ENCODE measurements around the gene FAM118A. TPM values are rescaled to one million over a fixed set of nuclear protein-coding genes. Genes with fewer than 3 reads are reported as not detected.

Gene FAM118A
- total RNA-seq, 1 experiment from 2014 or later, result 21.3 TPM

DNA sequence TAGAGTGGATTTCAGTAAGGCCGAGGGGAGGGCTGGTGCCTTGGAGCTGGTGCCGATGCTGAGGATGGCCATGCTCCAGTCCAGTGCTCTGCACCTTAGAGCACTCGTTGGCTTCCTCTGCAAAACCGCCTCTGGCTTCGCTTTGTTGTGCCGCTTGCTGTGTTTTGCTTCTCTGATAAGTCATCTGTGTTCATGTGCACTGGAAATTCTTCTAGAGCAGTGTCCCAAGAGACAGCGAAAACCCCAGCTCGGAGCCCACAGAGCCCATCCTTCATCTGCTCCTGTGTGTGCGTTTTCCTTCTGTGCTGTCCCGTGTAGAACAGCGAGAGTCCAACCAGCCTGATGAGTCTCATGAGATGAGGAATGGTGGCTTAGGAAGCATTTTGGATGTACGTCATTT, 12.1 kb downstream of the FAM118A start:
- DNase-seq (ENCODE audit: low spot score), result no peak
- Mint-ChIP-seq H3K36me3 (peaks cover 29% of the 10 kb centered on the region), H3K27me3 (ENCODE audit: low read depth) (no peaks in the 10 kb centered on the region), H3K4me3 (no peak overlapping the region), H3K27ac (no peak overlapping the region), H3K4me1 (peaks cover 23% of the 10 kb centered on the region), H3K9me3 (no peaks in the 10 kb centered on the region)
- ATAC-seq, result no peak
- CTCF ChIA-PET, result no interaction called here
- POLR2A ChIA-PET, result interaction anchor here (0.6 kb wide), 1 partner anchor 182 kb away, joined by 3 read pairs; no protein-coding TSS in a partner anchor
- TF ChIP-seq, protein P1, sequence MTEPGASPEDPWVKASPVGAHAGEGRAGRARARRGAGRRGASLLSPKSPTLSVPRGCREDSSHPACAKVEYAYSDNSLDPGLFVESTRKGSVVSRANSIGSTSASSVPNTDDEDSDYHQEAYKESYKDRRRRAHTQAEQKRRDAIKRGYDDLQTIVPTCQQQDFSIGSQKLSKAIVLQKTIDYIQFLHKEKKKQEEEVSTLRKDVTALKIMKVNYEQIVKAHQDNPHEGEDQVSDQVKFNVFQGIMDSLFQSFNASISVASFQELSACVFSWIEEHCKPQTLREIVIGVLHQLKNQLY (CRISPR knock-in tag; IDR thresholded peaks at IDR 0.05), result no peak
- TF ChIP-seq, protein P2, sequence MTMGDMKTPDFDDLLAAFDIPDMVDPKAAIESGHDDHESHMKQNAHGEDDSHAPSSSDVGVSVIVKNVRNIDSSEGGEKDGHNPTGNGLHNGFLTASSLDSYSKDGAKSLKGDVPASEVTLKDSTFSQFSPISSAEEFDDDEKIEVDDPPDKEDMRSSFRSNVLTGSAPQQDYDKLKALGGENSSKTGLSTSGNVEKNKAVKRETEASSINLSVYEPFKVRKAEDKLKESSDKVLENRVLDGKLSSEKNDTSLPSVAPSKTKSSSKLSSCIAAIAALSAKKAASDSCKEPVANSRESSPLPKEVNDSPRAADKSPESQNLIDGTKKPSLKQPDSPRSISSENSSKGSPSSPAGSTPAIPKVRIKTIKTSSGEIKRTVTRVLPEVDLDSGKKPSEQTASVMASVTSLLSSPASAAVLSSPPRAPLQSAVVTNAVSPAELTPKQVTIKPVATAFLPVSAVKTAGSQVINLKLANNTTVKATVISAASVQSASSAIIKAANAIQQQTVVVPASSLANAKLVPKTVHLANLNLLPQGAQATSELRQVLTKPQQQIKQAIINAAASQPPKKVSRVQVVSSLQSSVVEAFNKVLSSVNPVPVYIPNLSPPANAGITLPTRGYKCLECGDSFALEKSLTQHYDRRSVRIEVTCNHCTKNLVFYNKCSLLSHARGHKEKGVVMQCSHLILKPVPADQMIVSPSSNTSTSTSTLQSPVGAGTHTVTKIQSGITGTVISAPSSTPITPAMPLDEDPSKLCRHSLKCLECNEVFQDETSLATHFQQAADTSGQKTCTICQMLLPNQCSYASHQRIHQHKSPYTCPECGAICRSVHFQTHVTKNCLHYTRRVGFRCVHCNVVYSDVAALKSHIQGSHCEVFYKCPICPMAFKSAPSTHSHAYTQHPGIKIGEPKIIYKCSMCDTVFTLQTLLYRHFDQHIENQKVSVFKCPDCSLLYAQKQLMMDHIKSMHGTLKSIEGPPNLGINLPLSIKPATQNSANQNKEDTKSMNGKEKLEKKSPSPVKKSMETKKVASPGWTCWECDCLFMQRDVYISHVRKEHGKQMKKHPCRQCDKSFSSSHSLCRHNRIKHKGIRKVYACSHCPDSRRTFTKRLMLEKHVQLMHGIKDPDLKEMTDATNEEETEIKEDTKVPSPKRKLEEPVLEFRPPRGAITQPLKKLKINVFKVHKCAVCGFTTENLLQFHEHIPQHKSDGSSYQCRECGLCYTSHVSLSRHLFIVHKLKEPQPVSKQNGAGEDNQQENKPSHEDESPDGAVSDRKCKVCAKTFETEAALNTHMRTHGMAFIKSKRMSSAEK (CRISPR knock-in tag; IDR thresholded peaks at IDR 0.05; ENCODE audit: borderline replicate concordance), result no peak
- no peak for TF ChIP-seq TEAD4 (CRISPR knock-in tag; IDR thresholded peaks at IDR 0.05)
- no peak for TF ChIP-seq NR2C2 (CRISPR knock-in tag; IDR thresholded peaks at IDR 0.05)
- TF ChIP-seq, protein P3, sequence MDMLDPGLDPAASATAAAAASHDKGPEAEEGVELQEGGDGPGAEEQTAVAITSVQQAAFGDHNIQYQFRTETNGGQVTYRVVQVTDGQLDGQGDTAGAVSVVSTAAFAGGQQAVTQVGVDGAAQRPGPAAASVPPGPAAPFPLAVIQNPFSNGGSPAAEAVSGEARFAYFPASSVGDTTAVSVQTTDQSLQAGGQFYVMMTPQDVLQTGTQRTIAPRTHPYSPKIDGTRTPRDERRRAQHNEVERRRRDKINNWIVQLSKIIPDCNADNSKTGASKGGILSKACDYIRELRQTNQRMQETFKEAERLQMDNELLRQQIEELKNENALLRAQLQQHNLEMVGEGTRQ (CRISPR knock-in tag; IDR thresholded peaks at IDR 0.05), result no peak
- no peak for TF ChIP-seq JUN (CRISPR knock-in tag; IDR thresholded peaks at IDR 0.05)

DNA sequence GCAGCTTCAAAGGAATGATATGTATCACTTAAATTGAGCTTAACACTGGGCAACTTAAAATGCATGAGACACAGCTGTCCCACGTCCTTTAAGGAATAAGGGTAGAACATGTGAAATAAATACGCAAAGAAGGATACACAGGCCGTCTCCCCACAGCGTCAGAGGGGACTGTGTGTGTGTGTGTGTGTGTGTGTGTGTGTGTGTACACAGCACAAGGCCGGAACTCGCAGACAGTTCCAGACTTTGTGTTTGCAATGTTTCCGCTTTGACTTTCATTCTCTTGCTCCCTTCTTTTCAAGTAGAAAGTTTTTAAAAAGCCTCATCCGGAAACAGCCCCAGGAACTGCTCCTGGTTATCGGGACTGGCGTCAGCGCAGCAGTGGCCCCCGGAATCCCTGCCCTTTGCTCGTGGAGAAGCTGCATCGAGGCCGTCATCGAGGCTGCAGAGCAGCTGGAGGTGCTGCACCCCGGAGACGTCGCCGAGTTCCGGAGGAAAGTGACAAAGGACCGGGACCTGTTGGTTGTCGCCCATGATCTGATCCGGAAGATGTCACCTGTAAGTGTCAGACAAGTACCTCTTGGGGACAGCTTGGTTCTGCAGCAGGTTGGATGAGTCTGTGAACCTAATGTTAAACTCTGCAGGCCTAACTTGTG, 13.3 kb downstream of the FAM118A start:
- no peak for ATAC-seq
- peaks cover 37% of the 10 kb centered on the region for H3K36me3 Mint-ChIP-seq

More for the DNA sequence above, 13.3 kb downstream of the FAM118A start:
- Mint-ChIP-seq H3K4me1 (peaks cover 17% of the 10 kb centered on the region), H3K9me3 (no peaks in the 10 kb centered on the region), H3K27me3 (ENCODE audit: low read depth) (no peaks in the 10 kb centered on the region), H3K4me3 (no peak overlapping the region), H3K27ac (no peak overlapping the region)
- ChIA-PET CTCF (no interaction called here), POLR2A (no interaction called here)
- no peak for TF ChIP-seq NR1H2 (CRISPR knock-in tag; IDR thresholded peaks at IDR 0.05)
- TF ChIP-seq, protein P4, sequence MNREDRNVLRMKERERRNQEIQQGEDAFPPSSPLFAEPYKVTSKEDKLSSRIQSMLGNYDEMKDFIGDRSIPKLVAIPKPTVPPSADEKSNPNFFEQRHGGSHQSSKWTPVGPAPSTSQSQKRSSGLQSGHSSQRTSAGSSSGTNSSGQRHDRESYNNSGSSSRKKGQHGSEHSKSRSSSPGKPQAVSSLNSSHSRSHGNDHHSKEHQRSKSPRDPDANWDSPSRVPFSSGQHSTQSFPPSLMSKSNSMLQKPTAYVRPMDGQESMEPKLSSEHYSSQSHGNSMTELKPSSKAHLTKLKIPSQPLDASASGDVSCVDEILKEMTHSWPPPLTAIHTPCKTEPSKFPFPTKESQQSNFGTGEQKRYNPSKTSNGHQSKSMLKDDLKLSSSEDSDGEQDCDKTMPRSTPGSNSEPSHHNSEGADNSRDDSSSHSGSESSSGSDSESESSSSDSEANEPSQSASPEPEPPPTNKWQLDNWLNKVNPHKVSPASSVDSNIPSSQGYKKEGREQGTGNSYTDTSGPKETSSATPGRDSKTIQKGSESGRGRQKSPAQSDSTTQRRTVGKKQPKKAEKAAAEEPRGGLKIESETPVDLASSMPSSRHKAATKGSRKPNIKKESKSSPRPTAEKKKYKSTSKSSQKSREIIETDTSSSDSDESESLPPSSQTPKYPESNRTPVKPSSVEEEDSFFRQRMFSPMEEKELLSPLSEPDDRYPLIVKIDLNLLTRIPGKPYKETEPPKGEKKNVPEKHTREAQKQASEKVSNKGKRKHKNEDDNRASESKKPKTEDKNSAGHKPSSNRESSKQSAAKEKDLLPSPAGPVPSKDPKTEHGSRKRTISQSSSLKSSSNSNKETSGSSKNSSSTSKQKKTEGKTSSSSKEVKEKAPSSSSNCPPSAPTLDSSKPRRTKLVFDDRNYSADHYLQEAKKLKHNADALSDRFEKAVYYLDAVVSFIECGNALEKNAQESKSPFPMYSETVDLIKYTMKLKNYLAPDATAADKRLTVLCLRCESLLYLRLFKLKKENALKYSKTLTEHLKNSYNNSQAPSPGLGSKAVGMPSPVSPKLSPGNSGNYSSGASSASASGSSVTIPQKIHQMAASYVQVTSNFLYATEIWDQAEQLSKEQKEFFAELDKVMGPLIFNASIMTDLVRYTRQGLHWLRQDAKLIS (CRISPR knock-in tag; IDR thresholded peaks at IDR 0.05; ENCODE audit: borderline replicate concordance), result no peak
- TF ChIP-seq ATF1 (CRISPR knock-in tag; IDR thresholded peaks at IDR 0.05), result no peak
- no peak for TF ChIP-seq ZNF416 (CRISPR knock-in tag; IDR thresholded peaks at IDR 0.05)
- no peak for TF ChIP-seq FOXJ3 (CRISPR knock-in tag; IDR thresholded peaks at IDR 0.05; ENCODE audit: borderline replicate concordance)
- no peak for TF ChIP-seq SOX15 (CRISPR knock-in tag; IDR thresholded peaks at IDR 0.05)
- TF ChIP-seq, protein P5, sequence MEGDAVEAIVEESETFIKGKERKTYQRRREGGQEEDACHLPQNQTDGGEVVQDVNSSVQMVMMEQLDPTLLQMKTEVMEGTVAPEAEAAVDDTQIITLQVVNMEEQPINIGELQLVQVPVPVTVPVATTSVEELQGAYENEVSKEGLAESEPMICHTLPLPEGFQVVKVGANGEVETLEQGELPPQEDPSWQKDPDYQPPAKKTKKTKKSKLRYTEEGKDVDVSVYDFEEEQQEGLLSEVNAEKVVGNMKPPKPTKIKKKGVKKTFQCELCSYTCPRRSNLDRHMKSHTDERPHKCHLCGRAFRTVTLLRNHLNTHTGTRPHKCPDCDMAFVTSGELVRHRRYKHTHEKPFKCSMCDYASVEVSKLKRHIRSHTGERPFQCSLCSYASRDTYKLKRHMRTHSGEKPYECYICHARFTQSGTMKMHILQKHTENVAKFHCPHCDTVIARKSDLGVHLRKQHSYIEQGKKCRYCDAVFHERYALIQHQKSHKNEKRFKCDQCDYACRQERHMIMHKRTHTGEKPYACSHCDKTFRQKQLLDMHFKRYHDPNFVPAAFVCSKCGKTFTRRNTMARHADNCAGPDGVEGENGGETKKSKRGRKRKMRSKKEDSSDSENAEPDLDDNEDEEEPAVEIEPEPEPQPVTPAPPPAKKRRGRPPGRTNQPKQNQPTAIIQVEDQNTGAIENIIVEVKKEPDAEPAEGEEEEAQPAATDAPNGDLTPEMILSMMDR (IDR thresholded peaks at IDR 0.05), result no peak
- DNase-seq (ENCODE audit: low spot score), result no peak

Data from WTC11 (cell line).